Measurements from ENCODE around the gene CSF1.

Gene CSF1

GRCh38 chr1:109938556-109938955 is 27.9 kb downstream of the CSF1 start:
- no peak for TF ChIP-seq CTCF (conservative IDR thresholded peaks at IDR 0.05; ENCODE audit: control insufficient read depth, insufficient read depth, low read depth, low read length)
- H3K4me3 ChIP-seq (ENCODE audit: control insufficient read depth, low read depth, low read length) = no peak overlapping the region
- DNase-seq (ENCODE audit: low read depth) = no peak

- H3K4me3 ChIP-seq (ENCODE audit: control insufficient read depth, low read depth, low read length) = no peak overlapping the region
- no peak for DNase-seq (ENCODE audit: low read depth)
- no peak for TF ChIP-seq CTCF (conservative IDR thresholded peaks at IDR 0.05; ENCODE audit: control insufficient read depth, insufficient read depth, low read depth, low read length)
Observed at GRCh38 chr1:109942434-109942833, 31.8 kb downstream of the CSF1 start.

GRCh38 chr1:109944541-109944940 is 33.9 kb downstream of the CSF1 start:
- H3K4me3 ChIP-seq (ENCODE audit: control insufficient read depth, low read depth, low read length) = no peak overlapping the region
- TF ChIP-seq CTCF (conservative IDR thresholded peaks at IDR 0.05; ENCODE audit: control insufficient read depth, insufficient read depth, low read depth, low read length) = no peak
- no peak for DNase-seq (ENCODE audit: low read depth)

- no peak overlapping the region for H3K4me3 ChIP-seq (ENCODE audit: control insufficient read depth, low read depth, low read length)
- TF ChIP-seq CTCF (conservative IDR thresholded peaks at IDR 0.05; ENCODE audit: control insufficient read depth, insufficient read depth, low read depth, low read length) = no peak
- no peak for DNase-seq (ENCODE audit: low read depth)
Observed at GRCh38 chr1:109946511-109946910, 35.9 kb downstream of the CSF1 start.

GRCh38 chr1:109947582-109948284 is 37.1 kb downstream of the CSF1 start:
- H3K4me3 ChIP-seq (ENCODE audit: control insufficient read depth, low read depth, low read length) = no peak overlapping the region
- TF ChIP-seq CTCF (conservative IDR thresholded peaks at IDR 0.05; ENCODE audit: control insufficient read depth, insufficient read depth, low read depth, low read length) = no peak
- no peak for DNase-seq (ENCODE audit: low read depth)

GRCh38 chr1:109948285-109948630 is 37.6 kb downstream of the CSF1 start:
- TF ChIP-seq CTCF (conservative IDR thresholded peaks at IDR 0.05; ENCODE audit: control insufficient read depth, insufficient read depth, low read depth, low read length) = no peak
- H3K4me3 ChIP-seq (ENCODE audit: control insufficient read depth, low read depth, low read length) = no peak overlapping the region
- DNase-seq (ENCODE audit: low read depth) = no peak

GRCh38 chr1:109950038-109950437 is 39.4 kb downstream of the CSF1 start:
- no peak for TF ChIP-seq CTCF (conservative IDR thresholded peaks at IDR 0.05; ENCODE audit: control insufficient read depth, insufficient read depth, low read depth, low read length)
- no peak overlapping the region for H3K4me3 ChIP-seq (ENCODE audit: control insufficient read depth, low read depth, low read length)
- no peak for DNase-seq (ENCODE audit: low read depth)

Data from fibroblast of mammary gland (primary cell).